Psoas muscle (tissue), 8 donors: ENCODE results near the gene TMEM271. TPM values are rescaled to one million over a fixed set of nuclear protein-coding genes. Genes with fewer than 3 reads are reported as not detected.

ENCODE experiments used
- ATAC-seq, 4 donors: fragments of 200-7000 bp; cut with Tn5 transposase; one replicate each; pipeline ENCODE4 v1.9.1; 2020; ENCODE audit warnings: moderate library complexity in 3 of 4, mild to moderate bottlenecking in 2 of 4
- DNase-seq, 2 donors: peaks; one replicate each; pipeline ENCODE4 v3.0.0-alpha.2; 2020
- H3K27ac ChIP-seq: fragments of 200-600 bp; one replicate; pipeline ENCODE4 v1.8.0; 2022
- H3K27me3 ChIP-seq, 3 donors: fragments of 200-600 bp in 1 of 3; one replicate each; pipeline versions ENCODE4 v1.6.1 to v1.8.0; 2013 to 2022; ENCODE audit warnings: low read length in 2 of 3, mild to moderate bottlenecking in 2 of 3, moderate library complexity in 1 of 3; ENCODE audit not compliant: insufficient read depth in 3 of 3
- H3K36me3 ChIP-seq, 2 donors: fragments of 200-600 bp in 1 of 2; one replicate each; pipeline versions ENCODE4 v1.6.1 to v1.8.0; 2013 to 2022; ENCODE audit warnings: low read depth in 1 of 2, mild to moderate bottlenecking in 1 of 2, moderate library complexity in 1 of 2; ENCODE audit not compliant: insufficient read depth in 1 of 2
- H3K4me1 ChIP-seq: fragments of 200-600 bp; one replicate; pipeline ENCODE4 v1.8.0; 2022
- H3K4me3 ChIP-seq: fragments of 200-600 bp; one replicate; pipeline ENCODE4 v1.8.0; 2022; ENCODE audit warnings: mild to moderate bottlenecking
- H3K9me3 ChIP-seq: fragments of 200-600 bp; one replicate; pipeline ENCODE4 v1.8.0; 2022
- CTCF ChIP-seq: fragments of 200-600 bp; IDR thresholded peaks from one replicate; pipeline ENCODE4 v1.8.0; 2022; ENCODE audit warnings: antibody characterized with exemption
- WGBS, 3 donors: extraction: QIAGEN DNeasy Blood & Tissue Kit; methylation state at CpG; one replicate each; pipeline versions ENCODE4 v1.1.6 to v1.1.7; 2013; 5-methylcytosine and 5-hydroxymethylcytosine counted together
- intact Hi-C, 2 donors: fragments of 100-400 bp; cut with DNase I; formaldehyde crosslinking; loops; one replicate each; pipeline versions ENCODE4 v1.11.0 to v1.14.2; 2022
- polyA plus RNA-seq, 3 donors: library from polyadenylated mRNA; stranded (reverse); fragments of 200-250 nt; gene quantifications; one replicate each; pipeline ENCODE4 v1.2.3, GENCODE V29; 2013
- total RNA-seq, 4 donors: library from RNA; stranded (reverse); fragmentation: NEBNext Ultra II Directional in 2 of 4; extraction: Animal tissue kit (Norgen Biotek cat#: 25700) in 2 of 4; gene quantifications; one replicate each; pipeline versions ENCODE4 v1.2.1 to v1.2.4, GENCODE V29; 2021 to 2023
- donor health status: healthy with polysubstance abuse.
- donor health status: DM: no; HTN: no; CAD: no; lungs with moderate emphysema.
- donor health status: Bipolar disorder and iron deficiency.
- donor health status: healthy.
- donor health status: DM: yes; HTN: yes; CAD: no.
- donor health status: DM: no; HTN: no; CAD: no.
- donor health status: DM: no; HTN: no; CAD: no.
- donor health status: DM: yes; HTN: yes; CAD: no.

TMEM271 gene
- total and polyA plus RNA-seq, 7 donors: not detected

DNA sequence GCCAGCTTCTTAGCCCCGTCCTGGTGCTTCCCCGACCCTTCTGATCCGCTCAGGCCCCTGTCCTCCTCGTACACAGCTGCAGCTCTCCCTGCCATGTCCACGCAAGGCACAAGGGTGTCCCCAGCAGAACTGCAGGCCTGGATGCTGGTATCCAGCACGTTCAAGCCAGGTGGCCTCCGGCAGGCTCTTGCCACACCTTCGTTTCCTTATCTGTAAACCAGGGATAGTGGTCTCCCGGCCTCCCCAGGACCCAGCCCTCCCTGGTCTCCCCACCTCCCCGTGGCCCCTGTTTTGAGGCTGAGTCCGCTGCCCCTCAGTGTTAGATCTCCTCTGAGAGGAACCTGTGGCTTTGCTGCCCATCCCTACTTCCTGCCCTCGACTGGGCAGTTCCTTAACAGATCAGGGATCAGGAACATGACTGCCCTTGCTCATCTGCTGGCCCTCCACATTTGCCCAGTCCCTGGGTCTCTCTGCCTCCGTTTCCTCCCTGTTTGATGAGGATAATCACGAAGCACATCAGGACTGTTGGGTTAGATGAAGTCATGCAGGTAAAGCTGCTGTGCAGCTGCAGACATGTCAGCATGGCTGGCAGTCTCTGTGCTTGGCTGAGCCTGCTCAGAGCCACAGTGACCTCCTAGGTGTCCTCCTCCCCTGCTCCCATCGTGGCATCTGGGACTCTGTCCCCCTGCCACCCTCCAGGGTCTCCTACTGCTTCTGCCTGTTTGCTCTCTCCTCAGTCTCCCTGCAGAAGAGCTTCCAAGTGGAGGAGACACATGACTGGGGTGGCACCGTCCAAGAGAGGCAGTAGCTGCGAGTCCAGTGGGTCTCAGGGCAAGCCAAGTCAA lies 44.2 kb downstream of the TMEM271 start:
- Histone ChIP-seq H3K36me3 (peaks cover 3 to 92% of the 10 kb centered on the region in 2 donors), H3K27ac (no peak overlapping the region), H3K4me1 (no peaks in the 10 kb centered on the region), H3K27me3 (no peaks in the 10 kb centered on the region), H3K4me3 (no peak overlapping the region), H3K9me3 (no peaks in the 10 kb centered on the region)
- DNase-seq (no peak), ATAC-seq (no peak)
- 96 to 97% (median 96%) methylated on average over 17 of the region's 17 CpGs for WGBS, 3 donors
- no peak for TF ChIP-seq CTCF
- intact Hi-C loops: no loop called here

DNA sequence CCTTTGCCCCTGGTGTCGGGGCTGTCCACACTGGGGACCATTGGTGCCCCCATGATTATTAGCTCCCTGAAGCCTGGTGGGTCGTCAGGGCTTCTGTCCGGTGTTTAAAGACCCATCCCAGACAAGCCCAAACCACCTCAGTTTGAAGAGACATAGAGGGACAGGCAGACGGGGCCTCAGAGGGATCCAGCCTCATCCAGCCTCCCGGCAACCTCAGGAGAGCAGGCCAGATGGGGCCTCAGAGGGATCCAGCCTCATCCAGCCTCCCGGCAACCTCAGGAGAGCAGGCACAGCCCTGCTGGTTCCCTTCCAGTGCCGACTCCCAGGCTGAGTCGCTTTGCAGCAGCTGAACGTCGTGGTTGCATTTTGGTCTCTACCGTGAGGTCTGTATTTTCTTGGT lies 45.0 kb downstream of the TMEM271 start:
- WGBS, 3 donors: 91 to 97% (median 93%) methylated on average over 11 of the region's 11 CpGs
- no peaks in the 10 kb centered on the region for H3K9me3 ChIP-seq
- intact Hi-C loops: no loop called here
- no peak overlapping the region for H3K4me3 ChIP-seq
- ATAC-seq (no peak), DNase-seq (no peak)
- TF ChIP-seq CTCF: no peak
- peaks cover 3 to 92% of the 10 kb centered on the region in 2 donors for H3K36me3 ChIP-seq
- H3K4me1 ChIP-seq: no peaks in the 10 kb centered on the region
- H3K27me3 ChIP-seq: no peaks in the 10 kb centered on the region
- H3K27ac ChIP-seq: no peak overlapping the region

DNA sequence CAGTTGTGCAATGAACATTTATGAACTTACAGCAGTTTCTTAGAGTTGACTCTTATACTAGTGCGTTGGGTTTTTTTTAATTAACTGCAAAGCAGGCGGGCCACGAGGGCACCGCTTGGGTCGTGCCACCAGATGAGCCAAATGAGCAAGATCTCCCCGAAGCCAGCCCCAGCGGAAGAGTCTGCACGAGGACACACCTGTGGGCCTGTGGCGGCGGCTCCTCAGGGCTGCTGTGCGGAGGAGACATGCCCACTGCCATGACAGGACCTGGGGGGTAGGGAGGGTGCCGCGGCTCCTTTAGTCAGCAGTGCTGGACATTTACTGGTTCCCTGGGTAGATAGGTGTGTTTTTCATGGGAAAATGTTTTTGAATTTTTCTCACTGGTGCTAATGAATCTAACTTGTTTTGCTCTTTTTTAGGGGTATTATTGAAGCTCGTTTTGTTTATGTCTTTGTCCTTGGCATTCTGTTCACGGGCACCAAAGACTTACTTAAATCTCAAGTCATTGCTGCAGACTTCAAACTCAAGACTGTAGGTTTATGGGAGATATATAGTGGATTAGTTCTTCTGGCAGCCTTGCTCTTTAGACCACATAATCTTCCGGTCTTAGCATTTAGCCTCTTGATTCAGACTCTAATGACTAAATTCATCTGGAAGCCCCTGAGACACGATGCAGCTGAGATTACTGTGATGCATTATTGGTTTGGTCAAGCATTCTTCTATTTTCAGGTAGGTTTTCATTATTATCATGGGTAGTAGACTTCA lies 45.9 kb downstream of the TMEM271 start:
- no peak for ATAC-seq
- intact Hi-C loops: no loop called here
- no peaks in the 10 kb centered on the region for H3K9me3 ChIP-seq
- DNase-seq: no peak
- H3K4me3 ChIP-seq: no peak overlapping the region
- 89 to 90% (median 89%) methylated on average over 17 of the region's 17 CpGs for WGBS, 3 donors
- H3K27me3 ChIP-seq: no peaks in the 10 kb centered on the region
- no peak for TF ChIP-seq CTCF
- H3K4me1 ChIP-seq: no peaks in the 10 kb centered on the region
- H3K36me3 ChIP-seq: peaks cover 5 to 92% of the 10 kb centered on the region in 2 donors
- no peak overlapping the region for H3K27ac ChIP-seq

- 94 to 98% (median 97%) methylated on average over 8 of the region's 8 CpGs for WGBS, 3 donors
- intact Hi-C loops: no loop called here
- H3K4me3 ChIP-seq: no peak overlapping the region
Measured at GRCh38 chr4:529563-529962, 46.5 kb downstream of the TMEM271 start.

More at GRCh38 chr4:529563-529962, 46.5 kb downstream of the TMEM271 start:
- Histone ChIP-seq H3K27ac (no peak overlapping the region), H3K4me1 (no peaks in the 10 kb centered on the region), H3K27me3 (no peaks in the 10 kb centered on the region), H3K36me3 (peaks cover 5 to 92% of the 10 kb centered on the region in 2 donors), H3K9me3 (no peaks in the 10 kb centered on the region)
- no peak for DNase-seq
- ATAC-seq: no peak
- no peak for TF ChIP-seq CTCF
